Astrocyte (in vitro differentiated cells and primary cell): ENCODE data around the gene ZBTB22. TPM values are rescaled to one million over a fixed set of nuclear protein-coding genes. Genes with fewer than 3 reads are reported as not detected.

Source experiments
- DNase-seq: peaks from one replicate; pipeline ENCODE4 v3.0.0-alpha.2; 2010; ENCODE audit warnings: low read depth
- FAIRE-seq: peaks from 2 replicates; lab custom pipeline; 2011; peaks lifted over from hg19 to GRCh38; lab: Jason Lieb, UNC
- H2AFZ ChIP-seq: 2 replicates; pipeline ENCODE4 v1.6.0; 2012; ENCODE audit warnings: low read depth, low read length, inconsistent platforms
- H3K27ac ChIP-seq: 2 replicates; pipeline ENCODE4 v1.5.1; 2011; ENCODE audit warnings: low read depth, low read length, inconsistent platforms
- H3K27me3 ChIP-seq: 2 replicates; pipeline ENCODE4 v1.6.0; 2011; ENCODE audit warnings: low read length, inconsistent platforms; ENCODE audit not compliant: insufficient read depth
- H3K36me3 ChIP-seq: 2 replicates; pipeline ENCODE4 v1.5.1; 2011; ENCODE audit warnings: low read length, inconsistent platforms; ENCODE audit not compliant: insufficient read depth
- H3K4me1 ChIP-seq: 2 replicates; pipeline ENCODE4 v1.5.1; 2011; ENCODE audit warnings: low read length, inconsistent platforms; ENCODE audit not compliant: insufficient read depth
- H3K4me2 ChIP-seq: 2 replicates; pipeline ENCODE4 v1.6.0; 2012; ENCODE audit warnings: low read length, inconsistent platforms
- H3K4me3 ChIP-seq: 2 replicates; pipeline ENCODE4 v1.5.1; 2011; ENCODE audit warnings: low read depth, mild to moderate bottlenecking, low read length, inconsistent platforms; ENCODE audit not compliant: insufficient read depth
- H3K79me2 ChIP-seq: 2 replicates; pipeline ENCODE4 v1.6.0; 2012; ENCODE audit warnings: mild to moderate bottlenecking, low read length, inconsistent platforms; ENCODE audit not compliant: insufficient read depth
- H3K9ac ChIP-seq: 2 replicates; pipeline ENCODE4 v1.6.0; 2012; ENCODE audit warnings: mild to moderate bottlenecking, low read length, inconsistent platforms
- H3K9me3 ChIP-seq: 2 replicates; pipeline ENCODE4 v1.5.1; 2012; ENCODE audit warnings: low read depth, mild to moderate bottlenecking, low read length, inconsistent platforms; ENCODE audit not compliant: insufficient read depth
- H4K20me1 ChIP-seq: 2 replicates; pipeline ENCODE4 v1.6.0; 2012; ENCODE audit warnings: low read length, inconsistent platforms; ENCODE audit not compliant: insufficient read depth
- H3K27ac Mint-ChIP-seq: one replicate; pipeline ENCODE4 v1.8.0; 2021; ENCODE audit warnings: mild to moderate bottlenecking, mixed read lengths; ENCODE audit not compliant: unreplicated experiment
- H3K27me3 Mint-ChIP-seq: one replicate; pipeline ENCODE4 v1.8.0; 2021; ENCODE audit warnings: low read depth, mixed read lengths; ENCODE audit not compliant: unreplicated experiment
- H3K36me3 Mint-ChIP-seq: one replicate; pipeline ENCODE4 v1.8.0; 2021; ENCODE audit warnings: low read depth, mixed read lengths; ENCODE audit not compliant: unreplicated experiment
- H3K4me1 Mint-ChIP-seq: one replicate; pipeline ENCODE4 v1.8.0; 2021; ENCODE audit warnings: low read depth, mixed read lengths; ENCODE audit not compliant: unreplicated experiment
- H3K4me3 Mint-ChIP-seq: one replicate; pipeline ENCODE4 v1.8.0; 2021; ENCODE audit warnings: mild to moderate bottlenecking, moderate library complexity, mixed read lengths; ENCODE audit not compliant: unreplicated experiment
- H3K9me3 Mint-ChIP-seq: one replicate; pipeline ENCODE4 v1.8.0; 2021; ENCODE audit warnings: mild to moderate bottlenecking, mixed read lengths; ENCODE audit not compliant: unreplicated experiment
- EZH2 ChIP-seq: IDR thresholded peaks from 2 replicates; pipeline ENCODE4 v1.6.1; 2012; ENCODE audit warnings: mild to moderate bottlenecking, low read length, inconsistent platforms; ENCODE audit not compliant: insufficient read depth
- total RNA-seq: library from RNA; stranded (reverse); gene quantifications from 2 replicates; pipeline ENCODE4 v1.2.1, GENCODE V29; 2021
- TF ChIP-seq, protein P1 (sequence below): IDR thresholded peaks from 2 replicates; pipeline ENCODE4 v1.5.1; 2011; ENCODE audit warnings: low read depth, mild to moderate bottlenecking, inconsistent platforms, low read length, moderate library complexity; ENCODE audit not compliant: insufficient read depth

Gene ZBTB22
- total RNA-seq, 1 donor from 2014 or later, result 13.1 TPM

DNA sequence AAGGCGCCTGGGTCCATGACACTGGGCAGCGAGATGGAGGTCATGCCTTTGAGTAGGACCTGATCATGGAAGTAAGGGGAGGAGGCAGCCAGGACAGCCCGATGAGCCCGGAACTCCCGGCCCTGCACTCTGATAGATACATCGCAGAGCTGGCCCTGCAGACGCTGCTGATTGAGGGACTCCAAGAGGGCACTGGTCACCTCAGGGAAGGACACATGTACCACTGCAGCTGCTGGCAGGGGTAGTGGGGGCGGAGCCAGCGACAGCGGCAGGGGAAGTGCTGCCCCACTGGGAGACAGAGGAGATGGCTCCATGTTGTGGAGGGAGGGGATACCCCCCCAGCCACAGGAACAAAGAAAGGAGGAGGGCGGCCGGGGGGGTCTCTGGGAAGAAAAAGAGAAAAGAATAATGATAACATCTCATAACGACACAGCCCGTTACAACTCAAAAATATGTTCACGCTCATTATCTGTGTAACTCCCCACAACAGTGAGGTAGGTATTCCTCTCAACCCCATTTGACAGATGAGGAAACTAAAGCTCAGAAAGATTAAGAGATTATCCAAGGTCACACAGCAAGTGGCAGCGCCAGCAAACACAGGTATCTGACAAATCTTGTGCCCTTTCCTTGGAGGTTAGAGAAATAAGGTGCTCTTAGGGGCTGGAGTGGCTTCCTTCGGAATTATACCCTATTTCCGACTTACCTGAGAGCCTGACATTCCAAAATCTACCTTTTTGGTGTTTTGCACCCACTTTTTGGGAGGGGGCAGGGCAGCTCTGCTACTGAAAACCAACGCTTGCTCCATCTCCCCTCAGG lies 733 bp downstream of the ZBTB22 start:
- Histone ChIP-seq H3K36me3 (peaks cover 27% of the 10 kb centered on the region), H3K79me2 (peaks cover 69% of the 10 kb centered on the region), H3K4me2 (peak overlapping the region; percentile 70), H3K9ac (no peak overlapping the region), H3K27me3 (no peaks in the 10 kb centered on the region), H3K27ac (no peak overlapping the region), H3K4me3 (peak overlapping the region; percentile 44), H4K20me1 (peaks cover 26% of the 10 kb centered on the region), H2AFZ (no peak overlapping the region), H3K4me1 (peaks cover 65% of the 10 kb centered on the region), H3K9me3 (no peaks in the 10 kb centered on the region)
- peaks cover 10% of the 10 kb centered on the region for H3K36me3 Mint-ChIP-seq
- FAIRE-seq (no peak), DNase-seq (no peak)
- no peak overlapping the region for H3K27ac Mint-ChIP-seq
- H3K4me1 Mint-ChIP-seq, result peaks cover 30% of the 10 kb centered on the region
- TF ChIP-seq EZH2, result no peak
- TF ChIP-seq, protein P1, sequence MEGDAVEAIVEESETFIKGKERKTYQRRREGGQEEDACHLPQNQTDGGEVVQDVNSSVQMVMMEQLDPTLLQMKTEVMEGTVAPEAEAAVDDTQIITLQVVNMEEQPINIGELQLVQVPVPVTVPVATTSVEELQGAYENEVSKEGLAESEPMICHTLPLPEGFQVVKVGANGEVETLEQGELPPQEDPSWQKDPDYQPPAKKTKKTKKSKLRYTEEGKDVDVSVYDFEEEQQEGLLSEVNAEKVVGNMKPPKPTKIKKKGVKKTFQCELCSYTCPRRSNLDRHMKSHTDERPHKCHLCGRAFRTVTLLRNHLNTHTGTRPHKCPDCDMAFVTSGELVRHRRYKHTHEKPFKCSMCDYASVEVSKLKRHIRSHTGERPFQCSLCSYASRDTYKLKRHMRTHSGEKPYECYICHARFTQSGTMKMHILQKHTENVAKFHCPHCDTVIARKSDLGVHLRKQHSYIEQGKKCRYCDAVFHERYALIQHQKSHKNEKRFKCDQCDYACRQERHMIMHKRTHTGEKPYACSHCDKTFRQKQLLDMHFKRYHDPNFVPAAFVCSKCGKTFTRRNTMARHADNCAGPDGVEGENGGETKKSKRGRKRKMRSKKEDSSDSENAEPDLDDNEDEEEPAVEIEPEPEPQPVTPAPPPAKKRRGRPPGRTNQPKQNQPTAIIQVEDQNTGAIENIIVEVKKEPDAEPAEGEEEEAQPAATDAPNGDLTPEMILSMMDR, result no peak
- H3K9me3 Mint-ChIP-seq, result no peaks in the 10 kb centered on the region
- peak overlapping the region; percentile 81 for H3K4me3 Mint-ChIP-seq
- H3K27me3 Mint-ChIP-seq, result no peaks in the 10 kb centered on the region

DNA sequence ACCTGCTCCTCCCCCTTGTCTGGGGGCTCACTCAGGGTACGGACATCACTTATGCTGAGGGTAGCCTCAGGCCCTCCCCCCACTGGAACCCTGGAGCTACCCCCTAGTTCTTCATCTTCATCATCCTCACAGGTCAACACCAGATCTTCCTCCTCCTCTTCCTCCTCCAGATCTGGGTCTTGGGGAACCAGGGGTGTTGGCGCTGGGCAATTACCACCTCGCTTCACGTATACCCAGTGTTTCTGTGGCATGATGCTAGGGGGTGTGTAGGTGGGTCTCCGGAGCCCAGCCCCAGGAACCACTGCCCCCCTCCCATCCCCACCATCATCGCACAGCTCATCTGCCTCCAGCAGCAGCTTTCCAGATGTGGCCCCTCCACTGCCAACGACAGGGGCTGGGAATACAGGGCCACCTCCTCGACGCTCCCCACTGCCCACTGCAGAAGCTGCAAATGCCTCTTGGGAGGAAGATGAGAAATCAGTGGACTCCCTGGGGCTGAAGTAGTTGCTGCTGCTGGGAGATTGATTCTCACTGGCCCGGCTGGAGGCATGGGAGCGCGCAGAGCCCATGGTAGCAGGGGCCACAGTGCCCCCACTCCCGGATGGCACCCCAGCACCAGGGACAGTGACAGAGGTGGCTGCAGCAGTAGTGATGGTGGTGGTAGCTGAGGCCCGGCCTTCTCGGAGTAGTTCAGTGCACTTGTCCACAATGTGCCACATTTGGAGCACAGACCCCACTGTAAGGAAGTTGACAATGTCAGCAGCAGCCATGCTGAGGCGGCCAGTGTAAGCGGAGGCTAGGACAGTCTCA lies 1.5 kb downstream of the ZBTB22 start:
- Histone ChIP-seq H3K9ac (no peak overlapping the region), H3K79me2 (peaks cover 69% of the 10 kb centered on the region), H3K4me3 (no peak overlapping the region), H3K27ac (no peak overlapping the region), H3K4me1 (peaks cover 56% of the 10 kb centered on the region), H3K36me3 (peaks cover 25% of the 10 kb centered on the region), H3K27me3 (no peaks in the 10 kb centered on the region), H2AFZ (no peak overlapping the region), H4K20me1 (peaks cover 30% of the 10 kb centered on the region), H3K4me2 (no peak overlapping the region), H3K9me3 (no peaks in the 10 kb centered on the region)
- TF ChIP-seq, protein P1, result no peak
- TF ChIP-seq EZH2, result no peak
- Mint-ChIP-seq H3K9me3 (no peaks in the 10 kb centered on the region), H3K27ac (no peak overlapping the region), H3K36me3 (peaks cover 11% of the 10 kb centered on the region), H3K4me1 (peaks cover 27% of the 10 kb centered on the region), H3K4me3 (peak overlapping the region; percentile 81), H3K27me3 (no peaks in the 10 kb centered on the region)
- DNase-seq, result no peak
- no peak for FAIRE-seq
